ENCODE results near the gene NR3C2. TPM values are rescaled to one million over a fixed set of nuclear protein-coding genes. Genes with fewer than 3 reads are reported as not detected.

NR3C2 gene
- polyA plus RNA-seq, 3 donors: 2.7 to 3.7 (median 3.1) TPM

DNA sequence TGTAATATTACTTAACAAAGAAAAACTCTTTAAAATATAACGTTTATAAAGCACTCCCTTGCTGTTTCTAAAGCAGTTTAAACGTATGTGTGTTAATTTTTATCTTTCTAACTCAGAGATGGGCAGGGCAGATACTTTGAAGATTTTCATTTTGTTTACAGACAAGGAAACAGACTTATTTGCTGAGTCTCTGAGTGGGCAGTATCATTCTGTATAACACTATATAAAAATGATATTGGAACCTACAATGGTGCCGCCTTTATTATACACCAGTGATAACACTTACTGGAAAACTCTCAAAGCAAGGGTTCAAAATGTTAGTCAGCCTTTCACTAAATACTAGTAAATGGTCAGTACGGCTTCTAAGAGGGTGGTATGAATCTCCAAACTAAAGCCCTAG, 193.4 kb downstream of the NR3C2 start:
- no peak overlapping the region for H3K27ac ChIP-seq (ENCODE audit: low read depth, low read length)
- WGBS, 3 donors: 79 to 92% (median 88%) methylated on average over 4 of the region's 4 CpGs

DNA sequence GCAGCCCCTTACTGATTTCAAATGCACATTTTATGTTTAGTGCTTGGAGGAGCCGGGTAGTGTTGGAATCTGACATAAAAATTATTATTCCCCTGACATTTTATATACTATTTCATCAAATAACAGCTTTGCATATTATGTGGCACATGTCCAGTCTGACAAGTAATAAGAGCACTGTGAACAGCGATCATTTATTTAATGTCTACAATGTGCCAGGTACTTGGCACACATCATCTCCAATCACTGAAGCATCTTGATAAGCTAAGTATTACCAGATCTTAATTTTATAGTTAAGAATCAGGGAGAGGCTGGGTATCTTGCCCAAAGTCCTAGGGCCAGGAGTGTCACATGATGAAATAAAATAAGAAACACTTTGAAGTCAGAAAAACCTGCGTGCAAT, 197.2 kb downstream of the NR3C2 start:
- H3K27ac ChIP-seq (ENCODE audit: low read depth, low read length): no peak overlapping the region
- 64 to 89% (median 79%) methylated on average over 3 of the region's 3 CpGs for WGBS, 3 donors

DNA sequence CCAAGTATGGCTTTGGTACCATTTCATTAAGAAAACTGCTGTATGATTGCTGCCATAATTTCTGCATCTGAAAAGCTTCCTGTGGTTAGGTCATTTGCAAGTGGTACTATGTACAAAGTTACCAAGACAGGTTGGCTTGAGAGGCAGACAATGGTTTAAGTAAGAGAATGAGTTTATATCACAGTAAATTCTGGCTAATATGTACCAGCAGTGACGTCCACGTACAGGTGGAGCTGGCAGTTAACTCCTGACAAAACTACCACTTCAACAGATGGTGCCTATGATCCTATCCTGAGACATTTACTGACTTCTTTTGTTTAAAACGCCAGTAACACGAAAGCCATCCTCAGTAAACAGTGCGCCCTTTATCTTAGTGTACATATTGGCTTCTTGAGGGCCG, 198.4 kb downstream of the NR3C2 start:
- no peak overlapping the region for H3K27ac ChIP-seq (ENCODE audit: low read depth, low read length)
- 55 to 86% (median 80%) methylated on average over 6 of the region's 6 CpGs for WGBS, 3 donors

DNA sequence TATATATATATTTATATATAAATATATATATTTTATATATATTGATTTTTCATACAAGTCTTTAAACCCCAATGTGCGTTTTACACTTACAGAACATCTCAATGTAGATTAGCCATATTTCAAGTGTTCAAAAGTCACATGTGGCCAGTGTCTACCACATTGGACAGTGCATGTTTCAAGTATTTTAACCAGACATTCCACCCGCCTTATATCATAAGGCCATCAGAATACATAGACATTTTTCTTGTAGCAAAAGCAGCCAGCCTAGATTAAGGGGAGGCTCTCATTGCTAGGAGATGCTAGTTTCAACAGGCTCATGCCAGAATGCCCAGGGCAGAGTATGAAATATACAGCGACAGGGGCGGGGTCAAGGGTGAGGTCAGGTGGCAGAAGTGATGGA, 202.0 kb downstream of the NR3C2 start:
- no peak overlapping the region for H3K27ac ChIP-seq (ENCODE audit: low read depth, low read length)
- 95 to 97% (median 97%) methylated on average over 4 of the region's 4 CpGs for WGBS, 3 donors

DNA sequence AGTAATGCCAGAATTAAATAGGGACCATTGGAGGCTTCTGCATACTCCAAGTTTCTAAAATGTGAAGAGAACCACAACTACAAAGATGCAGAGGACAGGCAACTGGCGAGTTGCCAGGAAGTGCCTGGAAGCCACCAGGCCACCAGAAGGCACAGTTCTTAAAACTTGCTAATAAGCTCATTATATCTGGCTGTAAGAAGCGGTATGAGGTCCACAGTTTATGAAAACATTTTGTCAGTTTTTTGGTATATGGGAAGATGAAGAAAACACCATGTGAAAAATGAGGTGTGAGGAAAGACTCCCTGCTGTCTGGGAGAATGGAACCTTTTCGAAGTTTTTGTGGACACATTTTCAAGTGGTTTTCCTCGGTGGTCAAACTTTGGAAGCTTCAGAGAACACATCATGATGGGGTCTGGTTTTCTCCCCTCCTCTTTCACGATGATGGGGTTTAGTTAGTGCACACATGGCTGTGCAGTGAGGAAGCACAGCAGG, 202.7 kb downstream of the NR3C2 start:
- 90 to 94% (median 91%) methylated on average over 5 of the region's 5 CpGs for WGBS, 3 donors
- H3K27ac ChIP-seq (ENCODE audit: low read depth, low read length): no peak overlapping the region

DNA sequence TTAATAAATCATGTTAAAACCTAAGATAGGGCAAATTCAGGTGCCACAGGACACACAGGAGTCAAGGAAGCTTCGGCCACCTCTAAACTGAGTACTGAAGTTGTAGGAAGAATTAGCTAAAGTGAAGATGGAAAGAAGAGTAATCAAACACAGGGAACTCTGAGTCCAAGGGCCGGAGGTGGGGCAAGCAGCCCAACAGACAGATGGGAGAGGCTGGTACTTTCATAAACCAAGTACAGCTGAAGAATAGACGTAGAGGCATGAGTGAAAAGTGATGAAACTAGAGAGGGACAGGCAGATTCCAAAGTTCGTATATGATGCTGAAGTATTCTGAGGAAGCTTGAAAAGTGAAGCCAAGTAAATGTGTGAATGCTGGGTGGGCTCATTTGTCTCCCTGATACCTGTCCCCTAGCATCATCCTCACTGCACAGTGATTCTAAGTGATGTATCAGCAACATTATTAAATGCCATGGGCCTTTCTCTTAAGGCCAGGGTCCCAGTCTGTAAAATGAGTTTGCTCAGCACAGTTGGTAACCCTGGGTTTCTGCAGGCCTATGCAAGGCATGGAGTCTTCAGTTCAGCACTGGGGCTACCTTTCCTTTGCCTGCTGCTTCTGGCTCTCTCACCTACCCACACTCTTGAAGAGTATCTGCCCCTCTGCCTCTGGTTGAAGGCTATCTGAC, 203.3 kb downstream of the NR3C2 start:
- WGBS, 3 donors: 85 to 95% (median 93%) methylated on average over 4 of the region's 4 CpGs
- H3K27ac ChIP-seq (ENCODE audit: low read depth, low read length): no peak overlapping the region

DNA sequence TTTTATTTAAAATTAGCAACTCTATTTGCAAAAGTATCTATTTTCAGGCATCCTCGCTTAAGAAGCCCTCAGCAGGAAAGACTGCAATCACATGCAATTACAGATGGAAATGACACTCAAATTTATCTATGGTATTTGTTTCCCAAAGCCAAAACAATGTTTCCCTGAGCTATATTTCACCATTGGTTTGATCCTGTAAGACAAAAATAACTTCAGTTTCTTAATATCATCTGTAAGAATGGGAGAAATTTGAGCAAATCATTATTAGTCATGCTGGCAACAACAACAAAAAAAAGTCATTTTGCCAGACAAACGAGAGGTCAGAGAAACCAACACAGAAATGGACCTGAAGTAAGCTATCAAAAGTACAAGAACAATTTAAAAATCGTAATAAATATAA, 204.1 kb downstream of the NR3C2 start:
- 61 to 74% (median 65%) methylated on average over 3 of the region's 3 CpGs for WGBS, 3 donors
- H3K27ac ChIP-seq (ENCODE audit: low read depth, low read length): no peak overlapping the region

DNA sequence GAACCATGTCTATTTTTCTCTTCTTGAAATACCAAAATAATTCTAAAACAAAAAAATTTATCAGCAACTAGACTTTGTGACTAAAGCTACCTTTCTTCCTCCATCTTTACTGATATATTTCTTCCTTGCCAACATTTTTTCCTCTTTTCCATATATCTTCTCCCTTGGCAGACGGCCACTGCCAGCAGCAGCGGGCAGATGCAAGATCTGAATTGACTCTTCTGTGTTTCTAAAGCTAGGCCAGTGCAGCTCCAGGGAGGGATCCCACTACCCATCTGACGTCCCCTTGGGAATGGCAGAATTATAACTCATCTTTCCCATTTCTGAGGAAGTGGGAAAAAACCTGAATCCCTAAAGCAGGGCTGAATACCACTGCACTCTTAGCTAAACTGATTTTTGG, 206.4 kb downstream of the NR3C2 start:
- WGBS, 3 donors: 91 to 92% (median 91%) methylated on average over 3 of the region's 3 CpGs
- no peak overlapping the region for H3K27ac ChIP-seq (ENCODE audit: low read depth, low read length)

DNA sequence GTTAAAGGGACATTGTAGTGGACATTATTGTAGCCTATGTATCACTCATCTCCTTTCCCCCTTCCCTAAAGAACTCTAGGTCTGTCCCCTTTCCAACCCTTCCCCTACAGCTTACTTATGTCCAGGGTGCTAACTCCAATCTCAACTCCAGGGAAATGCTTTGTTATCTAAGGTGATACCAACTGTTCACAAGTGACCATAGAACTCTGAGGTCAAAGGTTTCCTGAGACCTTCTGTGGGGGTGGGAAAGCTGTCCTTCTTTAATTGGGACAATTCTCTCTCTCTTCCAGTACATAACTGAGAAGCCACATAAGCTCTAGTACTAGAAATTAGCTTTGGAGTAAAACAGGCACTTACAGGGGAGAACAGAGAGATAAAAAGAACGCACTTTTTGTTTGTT, 212.4 kb downstream of the NR3C2 start:
- no peak overlapping the region for H3K27ac ChIP-seq (ENCODE audit: low read depth, low read length)
- WGBS, 3 donors: 48 to 100% (median 86%) methylated on average over 1 of the region's 1 CpG

DNA sequence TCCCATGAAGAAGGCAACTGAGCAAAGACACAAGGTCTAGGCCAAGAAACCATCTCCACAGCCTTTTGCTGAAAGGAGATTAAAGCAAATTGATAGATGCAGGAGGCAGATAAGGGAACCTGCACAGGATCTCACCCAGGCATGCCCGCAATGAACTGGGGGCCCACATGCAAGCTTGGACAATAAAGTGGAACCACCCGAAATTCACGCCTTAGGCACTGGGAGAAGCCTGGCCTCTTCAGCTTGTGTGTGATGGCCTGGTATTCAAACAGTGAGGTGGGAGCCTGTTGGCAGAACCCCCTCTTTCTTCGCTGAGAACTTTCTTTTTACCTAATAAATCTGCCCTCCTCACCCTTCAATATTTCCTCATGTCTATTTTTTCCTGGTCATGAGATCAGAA, 213.2 kb downstream of the NR3C2 start:
- WGBS, 3 donors: 92 to 96% (median 95%) methylated on average over 4 of the region's 4 CpGs
- H3K27ac ChIP-seq (ENCODE audit: low read depth, low read length): no peak overlapping the region

DNA sequence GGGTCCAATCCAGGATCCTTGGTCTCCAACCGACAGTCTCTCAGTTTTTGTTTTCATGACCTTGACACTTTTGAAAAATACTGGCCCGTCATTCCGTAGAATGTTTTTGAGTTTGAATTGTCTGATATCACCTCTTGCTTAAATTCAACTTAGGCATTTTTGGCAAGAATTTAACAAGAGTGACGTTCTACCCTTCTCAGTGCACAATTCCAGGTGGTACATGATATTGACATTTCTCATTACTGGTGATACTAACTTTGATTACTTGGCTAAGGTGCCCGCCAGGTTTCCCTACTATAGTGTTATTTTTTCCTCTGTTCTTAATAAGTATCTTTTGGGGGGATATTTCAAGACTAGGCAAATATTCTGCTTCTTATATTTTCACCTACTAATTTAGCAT, 215.1 kb downstream of the NR3C2 start:
- 43 to 94% (median 92%) methylated on average over 5 of the region's 5 CpGs for WGBS, 3 donors
- no peak overlapping the region for H3K27ac ChIP-seq (ENCODE audit: low read depth, low read length)

DNA sequence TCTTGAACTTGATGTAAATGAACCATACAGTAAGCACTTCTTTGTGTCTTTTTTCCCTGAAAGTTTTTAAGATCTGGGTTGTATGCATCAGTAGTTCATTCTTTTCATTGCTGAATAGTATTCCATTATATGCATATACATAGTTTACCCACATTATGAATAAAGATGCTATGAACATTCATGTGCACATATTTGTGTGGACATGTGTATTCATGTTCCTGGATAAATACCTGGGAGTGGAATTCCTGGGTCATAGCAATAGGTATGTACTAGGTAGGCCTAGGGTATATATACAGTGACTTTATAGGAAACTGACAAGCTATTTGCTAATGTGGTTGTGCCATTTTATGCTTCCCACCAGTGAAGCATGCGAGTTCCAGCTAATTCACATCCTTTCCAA, 215.9 kb downstream of the NR3C2 start:
- no peak overlapping the region for H3K27ac ChIP-seq (ENCODE audit: low read depth, low read length)
- WGBS, 3 donors: 94 to 100% (median 97%) methylated on average over 1 of the region's 1 CpG

DNA sequence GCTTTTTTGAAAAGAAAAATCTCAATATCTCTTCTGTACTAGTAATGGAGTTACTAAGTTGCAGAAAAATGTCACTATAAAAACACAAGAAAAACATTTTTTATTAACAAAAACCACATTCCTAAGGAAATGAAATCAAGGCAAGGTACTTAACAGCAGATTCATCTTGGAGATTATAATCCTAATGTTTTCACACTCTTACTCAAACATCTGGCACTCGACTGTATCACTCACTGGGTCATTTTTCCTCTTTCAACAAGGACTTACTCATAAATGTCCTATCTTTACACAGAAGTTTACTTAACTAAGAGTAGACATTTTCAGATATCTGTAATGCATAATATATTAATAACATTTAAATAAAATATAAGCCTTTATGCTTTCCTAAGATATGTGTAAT, 216.6 kb downstream of the NR3C2 start:
- H3K27ac ChIP-seq (ENCODE audit: low read depth, low read length): no peak overlapping the region
- 19 to 65% (median 46%) methylated on average over 1 of the region's 1 CpG for WGBS, 3 donors

DNA sequence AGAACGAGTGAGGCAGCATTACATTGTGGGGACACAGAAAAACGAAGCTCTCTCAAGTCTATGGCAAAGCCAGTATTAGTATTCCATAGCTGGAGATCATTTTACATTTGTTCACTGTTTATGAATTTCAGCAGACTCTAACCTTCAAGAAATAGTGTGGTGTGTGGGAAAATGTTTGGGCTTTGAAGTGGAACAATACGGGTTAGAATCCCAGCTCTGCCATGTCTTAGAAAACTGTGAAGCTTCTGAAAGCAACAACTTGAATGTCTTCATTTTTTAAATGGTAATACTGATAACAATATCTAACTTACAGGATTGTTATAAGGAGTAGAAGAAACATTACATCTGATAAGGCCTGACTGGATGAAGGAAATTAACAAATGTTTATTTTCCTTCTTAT, 217.7 kb downstream of the NR3C2 start:
- no peak overlapping the region for H3K27ac ChIP-seq (ENCODE audit: low read depth, low read length)
- WGBS, 3 donors: 31 to 80% (median 67%) methylated on average over 3 of the region's 3 CpGs

DNA sequence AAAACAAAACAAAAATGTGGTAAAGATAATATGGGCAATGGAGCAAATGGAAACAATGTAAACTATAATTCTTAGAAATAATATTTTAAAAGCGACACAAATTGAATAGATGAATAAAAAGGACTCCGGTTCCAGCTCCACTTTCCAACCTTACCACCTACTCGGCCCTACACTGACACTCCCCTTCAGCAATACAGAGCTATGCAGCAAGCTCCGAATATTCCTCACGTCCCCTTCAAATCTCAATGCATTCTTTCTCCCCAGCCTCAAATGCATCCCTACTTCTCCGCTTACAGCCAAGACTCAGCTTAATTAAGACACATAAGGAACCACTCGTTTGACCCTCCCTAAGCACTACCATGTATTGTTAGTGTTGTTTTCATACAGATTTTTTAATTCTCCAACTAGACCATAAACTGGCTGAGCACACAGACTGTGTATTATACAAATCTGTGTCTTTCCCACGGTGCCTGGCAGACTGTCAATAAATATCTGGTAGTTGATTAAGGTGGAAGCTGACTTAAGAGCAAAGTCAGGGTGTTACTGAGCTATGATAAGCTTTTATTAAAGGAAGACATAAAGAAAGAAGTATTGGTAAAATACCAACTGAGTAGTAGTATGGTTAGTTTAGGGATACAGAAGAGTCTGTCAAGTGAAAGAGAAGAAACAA, 219.1 kb downstream of the NR3C2 start:
- 43 to 89% (median 77%) methylated on average over 8 of the region's 8 CpGs for WGBS, 3 donors
- no peak overlapping the region for H3K27ac ChIP-seq (ENCODE audit: low read depth, low read length)

DNA sequence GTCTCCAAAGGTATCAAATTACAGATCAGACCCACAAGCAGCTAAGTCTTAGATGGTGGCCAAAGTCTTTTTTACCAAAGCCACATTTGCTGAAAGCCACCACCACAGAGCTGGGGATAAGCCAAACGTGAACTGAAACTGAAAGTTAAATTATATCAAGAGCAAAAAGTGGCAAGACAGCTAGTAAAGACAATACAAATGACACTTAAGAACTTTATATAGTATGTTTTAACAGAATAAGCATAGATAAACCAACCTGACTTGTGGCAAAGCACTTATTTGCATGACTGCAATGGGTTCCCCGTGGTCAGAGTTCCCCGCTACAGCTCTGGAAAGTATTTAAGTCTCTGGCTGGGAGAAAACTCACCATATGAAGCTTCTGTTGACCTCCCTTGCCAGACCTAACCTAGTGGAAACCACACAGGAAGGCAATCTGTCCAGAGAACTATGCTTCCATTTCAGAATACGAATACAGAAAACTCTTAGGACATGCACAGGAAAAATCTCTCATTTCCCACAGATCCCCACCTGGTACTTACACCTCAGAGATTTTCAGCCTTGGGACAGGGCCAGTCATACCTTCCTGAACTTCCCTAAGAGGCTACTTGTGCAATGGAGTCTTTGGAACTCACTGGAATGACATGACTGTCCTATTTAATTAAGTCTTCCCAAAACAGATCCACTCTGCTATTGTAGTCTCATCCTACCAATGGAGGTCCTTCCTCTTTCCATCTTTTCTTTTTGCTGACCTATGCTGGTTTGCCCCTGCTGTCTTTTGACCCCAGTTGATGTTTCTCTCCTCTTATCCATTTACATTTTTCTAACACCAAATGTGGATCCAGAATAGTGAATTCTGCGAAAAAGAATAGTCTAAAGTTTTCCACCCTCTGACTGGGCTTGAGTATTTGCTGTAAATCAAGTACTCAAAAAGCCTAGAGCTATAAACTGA, 225.1 kb downstream of the NR3C2 start:
- 44 to 57% (median 44%) methylated on average over 5 of the region's 5 CpGs for WGBS, 3 donors
- H3K27ac ChIP-seq (ENCODE audit: low read depth, low read length): no peak overlapping the region

DNA sequence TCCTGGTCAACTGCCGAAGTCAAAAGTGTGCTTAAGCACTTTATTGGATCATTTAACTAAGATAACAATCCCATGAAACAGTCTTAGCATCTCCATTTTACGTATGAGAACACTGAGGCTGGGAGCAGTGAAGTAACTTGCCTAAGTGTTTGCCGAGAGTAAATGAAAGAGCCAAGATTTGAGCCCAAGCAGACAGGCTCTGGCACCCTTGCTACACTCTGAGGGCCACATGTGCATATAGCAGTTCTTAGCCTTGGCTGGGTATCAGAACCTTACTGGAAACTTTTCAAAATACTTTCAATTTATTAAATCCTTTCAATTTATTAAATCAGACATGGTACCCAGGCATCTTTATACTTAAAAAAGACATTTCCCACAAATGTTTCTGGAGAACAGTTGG, 225.9 kb downstream of the NR3C2 start:
- no peak overlapping the region for H3K27ac ChIP-seq (ENCODE audit: low read depth, low read length)
- 41 to 80% (median 72%) methylated on average over 3 of the region's 3 CpGs for WGBS, 3 donors

DNA sequence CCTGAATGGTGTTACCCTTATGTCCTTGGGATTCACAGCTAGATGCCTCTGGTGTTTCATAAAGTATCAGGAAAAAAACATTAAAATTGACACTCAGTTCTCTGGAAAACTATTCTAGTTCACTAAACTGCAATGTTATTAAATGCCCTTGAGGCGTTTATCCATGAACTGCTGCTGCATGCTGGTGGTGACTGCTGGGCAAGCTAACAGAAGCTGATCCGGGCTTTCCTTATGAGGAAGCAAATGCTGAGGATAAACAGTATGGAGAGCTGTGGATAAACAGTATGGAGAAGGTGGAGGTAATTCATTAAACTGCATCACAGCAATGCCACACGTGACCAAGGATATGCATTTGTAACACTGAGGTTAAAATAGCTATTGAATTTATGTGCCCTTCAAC, 227.0 kb downstream of the NR3C2 start:
- H3K27ac ChIP-seq (ENCODE audit: low read depth, low read length): no peak overlapping the region
- 27 to 73% (median 61%) methylated on average over 3 of the region's 3 CpGs for WGBS, 3 donors

DNA sequence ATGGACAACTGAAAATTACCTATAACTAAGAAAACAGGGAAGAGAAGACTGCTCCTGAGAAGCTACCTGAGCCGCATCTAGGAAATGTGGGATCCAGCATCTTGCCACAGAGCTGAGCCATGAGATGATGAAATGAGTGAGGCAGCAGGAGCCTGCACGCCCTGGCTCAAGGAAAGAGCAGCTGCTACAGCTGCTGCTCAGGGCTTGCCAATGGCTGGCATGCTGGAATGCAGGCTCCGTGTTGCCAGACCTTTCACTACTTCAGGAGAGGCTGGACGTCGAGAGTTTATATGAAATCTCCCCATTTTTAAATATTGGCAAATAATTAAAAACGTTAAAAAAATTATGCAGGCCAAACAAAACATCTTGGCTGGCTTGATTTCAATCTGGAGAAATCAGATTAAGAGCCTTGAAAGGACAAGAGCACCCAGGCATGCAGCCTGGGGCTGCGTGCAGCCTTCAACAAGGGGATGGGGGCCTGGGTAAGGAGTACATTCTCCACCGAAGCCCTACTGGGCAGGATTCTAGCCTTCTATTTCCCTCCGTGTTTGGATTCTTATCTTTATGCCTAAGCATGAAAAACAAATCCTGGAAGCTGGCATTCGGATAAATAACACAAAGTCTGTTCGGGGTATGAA, 227.6 kb downstream of the NR3C2 start:
- WGBS, 3 donors: 24 to 69% (median 63%) methylated on average over 11 of the region's 11 CpGs

More for the DNA sequence above, 227.6 kb downstream of the NR3C2 start:
- H3K27ac ChIP-seq (ENCODE audit: low read depth, low read length): no peak overlapping the region

All from adipose tissue (tissue), 3 donors.